ENCODE data around the gene AP1G1. TPM values are rescaled to one million over a fixed set of nuclear protein-coding genes. Genes with fewer than 3 reads are reported as not detected.
A peak's percentile ranks its signal among the peaks of the same experiment; 100 is the strongest.

The AP1G1 gene
- polyA plus RNA-seq, 1 of the 3 experiments (the other 2 are of a cell fraction), result 23.8 TPM

DNA sequence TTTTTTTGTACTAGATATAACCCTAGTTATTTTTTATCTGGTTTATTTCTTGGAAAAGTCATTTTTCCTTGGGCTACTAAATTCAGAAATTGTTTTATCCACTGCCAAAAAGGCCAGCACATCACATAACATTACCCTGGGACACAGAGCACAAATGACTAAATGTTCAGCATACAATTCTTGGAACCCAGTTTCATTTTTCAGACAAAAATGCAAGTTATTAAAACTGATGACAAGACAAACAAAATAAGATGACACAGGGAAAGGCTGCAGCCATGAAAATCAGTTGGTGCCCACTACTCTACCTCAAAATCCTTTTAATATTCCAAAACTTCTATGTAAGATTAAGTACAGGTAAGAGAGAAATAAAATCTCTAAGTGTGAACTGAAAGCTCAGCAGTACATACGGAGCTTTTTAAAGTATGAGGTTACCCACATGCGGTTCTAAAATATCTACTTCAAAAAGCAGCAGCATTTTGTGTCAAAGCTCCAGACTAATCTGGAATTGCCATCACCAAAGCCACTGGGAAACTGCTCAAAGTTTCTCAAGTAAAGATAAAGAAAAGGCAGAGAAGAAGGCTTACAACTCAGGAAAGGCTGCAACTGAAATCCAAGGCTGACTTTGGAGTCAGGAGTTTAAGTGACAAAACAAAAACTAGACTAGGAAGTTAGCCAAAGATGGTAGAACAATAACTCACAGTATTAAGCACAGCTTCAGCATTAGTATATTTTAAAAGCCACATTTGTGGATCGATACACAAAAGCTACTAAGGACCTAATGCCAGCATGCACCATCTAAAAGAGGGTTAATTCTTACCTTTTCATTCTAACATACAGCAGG lies 41.4 kb downstream of the AP1G1 start (continued):
- TF ChIP-seq, protein P1, sequence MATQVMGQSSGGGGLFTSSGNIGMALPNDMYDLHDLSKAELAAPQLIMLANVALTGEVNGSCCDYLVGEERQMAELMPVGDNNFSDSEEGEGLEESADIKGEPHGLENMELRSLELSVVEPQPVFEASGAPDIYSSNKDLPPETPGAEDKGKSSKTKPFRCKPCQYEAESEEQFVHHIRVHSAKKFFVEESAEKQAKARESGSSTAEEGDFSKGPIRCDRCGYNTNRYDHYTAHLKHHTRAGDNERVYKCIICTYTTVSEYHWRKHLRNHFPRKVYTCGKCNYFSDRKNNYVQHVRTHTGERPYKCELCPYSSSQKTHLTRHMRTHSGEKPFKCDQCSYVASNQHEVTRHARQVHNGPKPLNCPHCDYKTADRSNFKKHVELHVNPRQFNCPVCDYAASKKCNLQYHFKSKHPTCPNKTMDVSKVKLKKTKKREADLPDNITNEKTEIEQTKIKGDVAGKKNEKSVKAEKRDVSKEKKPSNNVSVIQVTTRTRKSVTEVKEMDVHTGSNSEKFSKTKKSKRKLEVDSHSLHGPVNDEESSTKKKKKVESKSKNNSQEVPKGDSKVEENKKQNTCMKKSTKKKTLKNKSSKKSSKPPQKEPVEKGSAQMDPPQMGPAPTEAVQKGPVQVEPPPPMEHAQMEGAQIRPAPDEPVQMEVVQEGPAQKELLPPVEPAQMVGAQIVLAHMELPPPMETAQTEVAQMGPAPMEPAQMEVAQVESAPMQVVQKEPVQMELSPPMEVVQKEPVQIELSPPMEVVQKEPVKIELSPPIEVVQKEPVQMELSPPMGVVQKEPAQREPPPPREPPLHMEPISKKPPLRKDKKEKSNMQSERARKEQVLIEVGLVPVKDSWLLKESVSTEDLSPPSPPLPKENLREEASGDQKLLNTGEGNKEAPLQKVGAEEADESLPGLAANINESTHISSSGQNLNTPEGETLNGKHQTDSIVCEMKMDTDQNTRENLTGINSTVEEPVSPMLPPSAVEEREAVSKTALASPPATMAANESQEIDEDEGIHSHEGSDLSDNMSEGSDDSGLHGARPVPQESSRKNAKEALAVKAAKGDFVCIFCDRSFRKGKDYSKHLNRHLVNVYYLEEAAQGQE (IDR thresholded peaks at IDR 0.05; ENCODE audit: low read depth, low read length), result no peak
- TF ChIP-seq, protein P2, sequence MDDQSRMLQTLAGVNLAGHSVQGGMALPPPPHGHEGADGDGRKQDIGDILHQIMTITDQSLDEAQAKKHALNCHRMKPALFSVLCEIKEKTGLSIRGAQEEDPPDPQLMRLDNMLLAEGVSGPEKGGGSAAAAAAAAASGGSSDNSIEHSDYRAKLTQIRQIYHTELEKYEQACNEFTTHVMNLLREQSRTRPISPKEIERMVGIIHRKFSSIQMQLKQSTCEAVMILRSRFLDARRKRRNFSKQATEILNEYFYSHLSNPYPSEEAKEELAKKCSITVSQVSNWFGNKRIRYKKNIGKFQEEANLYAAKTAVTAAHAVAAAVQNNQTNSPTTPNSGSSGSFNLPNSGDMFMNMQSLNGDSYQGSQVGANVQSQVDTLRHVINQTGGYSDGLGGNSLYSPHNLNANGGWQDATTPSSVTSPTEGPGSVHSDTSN (IDR thresholded peaks at IDR 0.05), result no peak
- TF ChIP-seq FOXM1 (IDR thresholded peaks at IDR 0.05; ENCODE audit: low read depth) (no peak), MXI1 (IDR thresholded peaks at IDR 0.05; ENCODE audit: low read depth, low read length) (no peak), TCF12 (IDR thresholded peaks at IDR 0.05) (no peak), ELF1 (IDR thresholded peaks at IDR 0.05) (no peak), MEF2A (IDR thresholded peaks at IDR 0.05; ENCODE audit: borderline replicate concordance, low read depth) (no peak), SMC3 (IDR thresholded peaks at IDR 0.05; ENCODE audit: low read depth, low read length) (no peak)

GRCh38 chr16:71762186-71762585 lies 46.4 kb downstream of the AP1G1 start:
- peaks cover 21% of the 10 kb centered on the region for H3F3A ChIP-seq (replicated peaks; ENCODE audit: insufficient read depth)
- H3K27me3 ChIP-seq (ENCODE audit: insufficient read depth), result no peaks in the 10 kb centered on the region
- WGBS (ENCODE audit: low lambda C conversion rate), result 72% methylated on average over 2 of the region's 2 CpGs
- H3K36me3 ChIP-seq (replicated peaks in 1 of 2; ENCODE audit: control insufficient read depth in 1 of 2, insufficient read depth in 2 of 2, low read length in 1 of 2), result peaks cover 60 to 79% of the 10 kb centered on the region in 2 experiments
- H3K9me2 ChIP-seq, result no peaks in the 10 kb centered on the region
- no peaks in the 10 kb centered on the region for H3K9me3 ChIP-seq
- peak overlapping the region; percentile 6; the same call in 1 of the 2 replicates for H3K4me2 ChIP-seq
- no peaks in the 10 kb centered on the region for H4K20me1 ChIP-seq (ENCODE audit: insufficient read depth)
- TF ChIP-seq FOSL2 (IDR thresholded peaks at IDR 0.05; ENCODE audit: borderline replicate concordance, low read depth) (no peak), EP300 (IDR thresholded peaks at IDR 0.05; ENCODE audit: borderline replicate concordance in 1 of 2, low read depth in 1 of 2, low read length in 1 of 2) (no peak), GABPA (IDR thresholded peaks at IDR 0.05; ENCODE audit: low read depth) (no peak), EZH2phosphoT487 (IDR thresholded peaks at IDR 0.05; ENCODE audit: borderline replicate concordance, low read depth) (no peak), JUND (IDR thresholded peaks at IDR 0.05) (no peak)
- TF ChIP-seq, protein P3, sequence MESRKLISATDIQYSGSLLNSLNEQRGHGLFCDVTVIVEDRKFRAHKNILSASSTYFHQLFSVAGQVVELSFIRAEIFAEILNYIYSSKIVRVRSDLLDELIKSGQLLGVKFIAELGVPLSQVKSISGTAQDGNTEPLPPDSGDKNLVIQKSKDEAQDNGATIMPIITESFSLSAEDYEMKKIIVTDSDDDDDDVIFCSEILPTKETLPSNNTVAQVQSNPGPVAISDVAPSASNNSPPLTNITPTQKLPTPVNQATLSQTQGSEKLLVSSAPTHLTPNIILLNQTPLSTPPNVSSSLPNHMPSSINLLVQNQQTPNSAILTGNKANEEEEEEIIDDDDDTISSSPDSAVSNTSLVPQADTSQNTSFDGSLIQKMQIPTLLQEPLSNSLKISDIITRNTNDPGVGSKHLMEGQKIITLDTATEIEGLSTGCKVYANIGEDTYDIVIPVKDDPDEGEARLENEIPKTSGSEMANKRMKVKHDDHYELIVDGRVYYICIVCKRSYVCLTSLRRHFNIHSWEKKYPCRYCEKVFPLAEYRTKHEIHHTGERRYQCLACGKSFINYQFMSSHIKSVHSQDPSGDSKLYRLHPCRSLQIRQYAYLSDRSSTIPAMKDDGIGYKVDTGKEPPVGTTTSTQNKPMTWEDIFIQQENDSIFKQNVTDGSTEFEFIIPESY (IDR thresholded peaks at IDR 0.05; ENCODE audit: borderline replicate concordance, low read depth), result no peak
- ChIA-PET CTCF (no interaction called here), POLR2A (no interaction called here)
- no peak for DNase-seq
- peak overlapping the region in 1 of 2 experiments; percentile 59; a peak in 2 of 4 replicates for H3K27ac ChIP-seq (ENCODE audit: low read depth in 2 of 2, low read length in 1 of 2)
- H3K9ac ChIP-seq, result no peak overlapping the region
- H2AFZ ChIP-seq (ENCODE audit: low read depth), result no peak overlapping the region
- H3K4me1 ChIP-seq (ENCODE audit: control insufficient read depth in 1 of 2, insufficient read depth in 2 of 2, low read depth in 1 of 2, low read length in 1 of 2), result peaks cover 0 to 22% of the 10 kb centered on the region in 2 experiments; a peak in 1 of 4 replicates
- no peak overlapping the region for H3K4me3 ChIP-seq (ENCODE audit: low read depth in 2 of 2, low read length in 1 of 2)
- H3K79me2 ChIP-seq (ENCODE audit: insufficient read depth), result peaks cover 8% of the 10 kb centered on the region; the same call in 1 of the 2 replicates

Measured in SK-N-SH (cell line).